Activated CD4-positive, alpha-beta T cell treated with anti-CD3 and anti-CD28 coated beads, Interleukin-2, amount 50 U/mL, for 4 hours (primary cell): ENCODE results near the gene CGB7.

Experiments used
- DNase-seq, 2 experiments: peaks; one replicate each; pipeline ENCODE4 v3.0.0-alpha.2; 2020

CGB7 gene

DNA sequence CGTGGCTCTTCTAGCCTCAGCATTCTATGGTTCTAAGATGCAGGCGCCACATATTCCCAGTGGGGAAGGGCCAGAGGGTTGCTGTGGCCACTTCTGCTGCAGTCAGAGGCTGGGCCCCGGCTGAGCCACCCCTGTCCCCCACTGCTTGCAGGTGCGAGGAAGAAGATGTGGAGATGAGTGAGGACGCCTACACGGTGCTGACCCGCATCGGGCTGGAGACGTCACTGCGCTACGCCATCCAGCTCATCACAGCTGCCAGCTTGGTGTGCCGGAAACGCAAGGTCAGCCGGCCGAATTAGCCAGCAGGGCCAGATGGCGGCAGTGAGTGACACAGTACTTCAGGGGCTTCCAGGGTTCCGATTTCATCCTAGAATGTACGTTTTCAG lies 42.7 kb downstream of the CGB7 start:
- DNase-seq: no peak

- DNase-seq: no peak
These were observed 43.3 kb downstream of the CGB7 start for GRCh38 chr19:49014123-49014869.

- DNase-seq: no peak
These were observed 46.4 kb downstream of the CGB7 start for GRCh38 chr19:49011194-49011593.

- no peak for DNase-seq
These were observed 47.1 kb downstream of the CGB7 start for GRCh38 chr19:49010453-49010852.

DNA sequence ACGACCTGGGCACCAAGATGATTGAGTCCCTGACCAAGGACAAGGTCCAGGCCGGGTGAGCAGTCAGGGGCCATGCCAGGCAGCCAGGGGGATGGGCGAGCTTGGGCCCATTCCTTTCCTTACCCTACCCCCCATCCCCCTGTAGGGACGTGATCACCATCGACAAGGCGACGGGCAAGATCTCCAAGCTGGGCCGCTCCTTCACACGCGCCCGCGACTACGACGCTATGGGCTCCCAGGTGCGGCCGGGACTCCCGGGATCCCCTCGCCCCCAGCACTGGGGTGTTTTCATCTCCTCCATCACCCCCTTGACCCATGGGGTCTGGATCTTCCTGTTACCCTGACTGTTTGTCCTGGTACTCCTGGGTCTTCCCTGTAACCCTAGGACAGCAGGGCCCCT lies 47.7 kb downstream of the CGB7 start:
- no peak for DNase-seq

DNA sequence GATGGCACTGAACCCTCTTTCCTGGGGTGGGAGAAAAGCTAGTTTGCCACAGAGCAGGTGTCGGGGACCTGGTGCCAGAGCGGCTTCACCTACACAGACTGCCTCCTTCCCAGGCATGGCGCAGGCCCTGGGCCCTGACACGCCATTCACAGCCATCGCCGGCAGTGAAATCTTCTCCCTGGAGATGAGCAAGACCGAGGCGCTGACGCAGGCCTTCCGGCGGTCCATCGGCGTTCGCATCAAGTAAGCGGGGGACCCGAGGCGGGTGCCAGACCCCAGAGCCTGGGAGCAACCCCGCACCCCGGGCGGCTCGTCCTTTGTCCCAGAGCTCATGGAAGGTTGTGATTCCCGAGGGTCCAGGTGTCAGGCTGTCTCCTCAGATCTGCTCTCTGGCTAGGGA lies 50.6 kb downstream of the CGB7 start:
- DNase-seq: no peak

- DNase-seq: no peak
These were observed 52.5 kb downstream of the CGB7 start for GRCh38 chr19:49004964-49005614.
